Lung (tissue), 12 donors: ENCODE measurements around the gene KDM6B. TPM values are rescaled to one million over a fixed set of nuclear protein-coding genes. Genes with fewer than 3 reads are reported as not detected.
"Not testable (repeated sequence)": the region's sequence is repeated elsewhere in the genome, so short reads cannot be mapped to it uniquely, and the experiment has no call there.

Experiments used
- ATAC-seq: fragments of 200-7000 bp; cut with Tn5 transposase; one replicate; pipeline ENCODE4 v1.9.1; 2020; ENCODE audit warnings: moderate number of reproducible peaks; ENCODE audit not compliant: insufficient read depth, low FRiP score
- DNase-seq, 3 donors: peaks; one replicate each; pipeline ENCODE4 v3.0.0-alpha.2; 2013 to 2017
- H3K27ac ChIP-seq, 2 donors: one replicate each; pipeline ENCODE4 v1.5.1; 2013; ENCODE audit warnings: mild to moderate bottlenecking in 2 of 2, moderate library complexity in 2 of 2, control low read depth in 1 of 2, inconsistent platforms in 1 of 2, low read depth in 1 of 2, low read length in 1 of 2
- H3K27me3 ChIP-seq, 3 donors: one replicate each; pipeline ENCODE4 v1.5.1; 2013; ENCODE audit warnings: low read length in 2 of 3; ENCODE audit not compliant: control insufficient read depth in 3 of 3, insufficient read depth in 3 of 3
- H3K36me3 ChIP-seq, 4 donors: one replicate each; pipeline ENCODE4 v1.5.1; 2013; ENCODE audit warnings: low read length in 4 of 4, mild to moderate bottlenecking in 1 of 4, moderate library complexity in 1 of 4; ENCODE audit not compliant: control insufficient read depth in 4 of 4, insufficient read depth in 4 of 4
- H3K4me1 ChIP-seq, 5 donors: one replicate each; pipeline ENCODE4 v1.5.1; 2013; ENCODE audit warnings: low read length in 5 of 5, mild to moderate bottlenecking in 2 of 5, moderate library complexity in 1 of 5; ENCODE audit not compliant: control insufficient read depth in 5 of 5, insufficient read depth in 5 of 5
- H3K4me3 ChIP-seq: one replicate; pipeline ENCODE4 v1.5.1; 2013; ENCODE audit warnings: mild to moderate bottlenecking, control low read depth, moderate library complexity
- H3K9ac ChIP-seq, 2 donors: one replicate each; pipeline ENCODE4 v1.5.1; 2013; ENCODE audit warnings: low read length in 2 of 2, control low read depth in 1 of 2; ENCODE audit not compliant: insufficient read depth in 1 of 2
- H3K9me3 ChIP-seq, 4 donors: one replicate each; pipeline ENCODE4 v1.5.1; 2013; ENCODE audit warnings: low read length in 3 of 4, mild to moderate bottlenecking in 1 of 4, moderate library complexity in 1 of 4; ENCODE audit not compliant: control insufficient read depth in 4 of 4, insufficient read depth in 3 of 4
- WGBS, 2 donors: extraction: QIAGEN DNeasy Blood & Tissue Kit; methylation state at CpG; one replicate each; pipeline ENCODE4 v1.1.7; 2013; 5-methylcytosine and 5-hydroxymethylcytosine counted together
- polyA plus RNA-seq, 2 donors: library from polyadenylated mRNA; stranded (reverse); fragments of 200-250 nt; gene quantifications; one replicate each; pipeline ENCODE4 v1.2.1, GENCODE V29; 2013
- total RNA-seq, 2 donors: library from RNA; depleted of rRNA in 1 of 2; stranded (reverse); fragments of >200 nt in 1 of 2; gene quantifications; one replicate each; pipeline ENCODE4 v1.2.1, GENCODE V29; 2014 to 2021
- TF ChIP-seq, protein P1 (sequence below): IDR thresholded peaks from 2 replicates; pipeline ENCODE4 v1.5.1; 2012; ENCODE audit warnings: mild to moderate bottlenecking; ENCODE audit errors: control extremely low read depth, extremely low read depth
- donor health status: control.
- donor health status: control.
- donor health status: Bipolar disorder and iron deficiency.
- donor health status: healthy.
- donor health status: DM: yes; HTN: yes; CAD: no.

The KDM6B gene
- total and polyA plus RNA-seq, 4 donors: 21.0 to 52.9 (median 34.5) TPM

DNA sequence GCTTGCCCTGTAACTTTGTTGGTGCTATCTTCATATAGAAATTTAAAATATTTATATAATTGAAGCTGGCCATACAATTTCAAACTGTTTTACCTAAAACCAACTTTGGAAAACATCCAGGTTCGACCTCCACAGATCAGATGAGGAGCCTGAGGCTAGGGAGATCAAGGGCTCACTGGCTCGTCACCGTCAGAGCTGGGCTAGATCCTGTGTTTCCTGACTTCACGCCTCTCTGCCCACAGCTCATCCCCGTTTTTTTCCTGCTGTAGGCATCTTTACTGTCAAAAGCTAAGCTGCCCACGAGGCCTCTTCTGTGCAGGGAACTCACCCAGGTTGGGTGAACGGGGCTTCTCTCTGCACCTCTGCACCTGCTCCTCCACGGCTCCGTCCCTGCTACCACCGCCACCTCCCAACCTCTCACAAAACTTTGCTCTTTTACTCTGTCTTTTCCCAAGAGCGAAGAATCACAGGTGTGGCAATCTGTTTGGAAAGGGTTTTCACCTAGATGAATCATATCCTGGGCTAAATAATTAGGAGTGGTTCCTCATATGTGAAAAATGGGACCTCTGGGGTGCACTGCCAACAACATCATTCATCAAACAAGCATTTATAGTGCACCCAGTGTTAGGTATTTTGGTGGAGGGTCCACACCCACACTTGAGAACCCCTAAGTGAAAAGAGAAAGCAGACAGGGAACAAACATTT is 24.8 kb upstream of the KDM6B start:
- Histone ChIP-seq H3K27ac (no peak overlapping the region), H3K4me3 (no peak overlapping the region), H3K9ac (no peak overlapping the region), H3K36me3 (no peaks in the 10 kb centered on the region), H3K4me1 (peaks cover 0 to 2% (median 0%) of the 10 kb centered on the region in 5 donors), H3K27me3 (no peaks in the 10 kb centered on the region), H3K9me3 (no peaks in the 10 kb centered on the region)
- ATAC-seq: no peak
- DNase-seq: no peak
- WGBS, 2 donors: 70 to 81% methylated on average over 11 of the region's 11 CpGs
- TF ChIP-seq, protein P1, sequence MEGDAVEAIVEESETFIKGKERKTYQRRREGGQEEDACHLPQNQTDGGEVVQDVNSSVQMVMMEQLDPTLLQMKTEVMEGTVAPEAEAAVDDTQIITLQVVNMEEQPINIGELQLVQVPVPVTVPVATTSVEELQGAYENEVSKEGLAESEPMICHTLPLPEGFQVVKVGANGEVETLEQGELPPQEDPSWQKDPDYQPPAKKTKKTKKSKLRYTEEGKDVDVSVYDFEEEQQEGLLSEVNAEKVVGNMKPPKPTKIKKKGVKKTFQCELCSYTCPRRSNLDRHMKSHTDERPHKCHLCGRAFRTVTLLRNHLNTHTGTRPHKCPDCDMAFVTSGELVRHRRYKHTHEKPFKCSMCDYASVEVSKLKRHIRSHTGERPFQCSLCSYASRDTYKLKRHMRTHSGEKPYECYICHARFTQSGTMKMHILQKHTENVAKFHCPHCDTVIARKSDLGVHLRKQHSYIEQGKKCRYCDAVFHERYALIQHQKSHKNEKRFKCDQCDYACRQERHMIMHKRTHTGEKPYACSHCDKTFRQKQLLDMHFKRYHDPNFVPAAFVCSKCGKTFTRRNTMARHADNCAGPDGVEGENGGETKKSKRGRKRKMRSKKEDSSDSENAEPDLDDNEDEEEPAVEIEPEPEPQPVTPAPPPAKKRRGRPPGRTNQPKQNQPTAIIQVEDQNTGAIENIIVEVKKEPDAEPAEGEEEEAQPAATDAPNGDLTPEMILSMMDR: no peak

DNA sequence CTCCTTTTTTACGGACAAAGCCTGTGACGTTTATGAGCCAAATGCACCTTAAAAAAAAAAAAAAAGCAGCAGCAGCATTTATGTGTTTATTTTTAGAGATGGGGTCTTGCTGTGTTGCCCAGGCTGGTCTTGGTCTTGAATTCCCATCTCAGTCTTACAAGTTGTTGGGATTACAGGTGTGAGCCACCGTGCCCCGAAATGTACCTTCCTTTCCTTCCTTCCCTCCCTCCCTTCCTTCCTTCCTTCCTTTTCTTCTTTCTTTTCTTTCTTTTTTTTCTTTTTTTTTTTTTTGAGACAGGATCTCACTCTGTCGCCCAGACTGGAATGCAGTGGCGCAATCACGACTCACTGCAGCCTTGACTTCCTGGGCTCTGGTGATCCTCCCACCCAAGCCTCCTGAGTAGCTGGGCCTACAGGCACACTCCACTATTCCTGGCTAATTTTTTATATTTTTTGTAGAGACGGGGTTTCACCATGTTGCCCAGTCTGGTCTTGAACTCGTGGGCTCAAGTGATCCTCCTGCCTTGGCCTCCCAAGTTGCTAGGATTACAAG is 24.1 kb upstream of the KDM6B start:
- not testable (repeated sequence) for H3K36me3 ChIP-seq, H3K4me1 ChIP-seq, DNase-seq, ATAC-seq, H3K27me3 ChIP-seq, H3K4me3 ChIP-seq, H3K9me3 ChIP-seq, H3K9ac ChIP-seq, H3K27ac ChIP-seq
- 60 to 69% methylated on average over 9 of the region's 9 CpGs for WGBS, 2 donors

DNA sequence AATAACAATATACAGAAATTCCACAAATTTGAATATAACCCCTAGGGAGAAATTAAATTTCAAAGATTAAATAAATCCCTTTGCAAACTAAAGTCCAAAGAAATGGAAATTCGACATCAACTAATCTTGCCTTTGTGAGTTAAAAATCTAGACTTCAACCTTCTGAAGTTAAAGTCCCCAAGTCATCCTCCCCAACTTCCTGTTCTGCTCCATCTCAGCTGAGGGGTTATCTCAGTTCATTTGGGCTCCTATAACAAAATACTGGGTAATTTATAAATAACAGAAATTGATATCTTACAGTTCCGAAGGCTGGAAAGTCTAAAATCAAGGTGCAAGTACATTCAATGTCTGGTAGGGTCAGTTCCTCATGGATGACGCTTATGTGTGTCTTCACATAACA is 22.8 kb upstream of the KDM6B start:
- WGBS, 2 donors: 76 to 85% methylated on average over 3 of the region's 3 CpGs
- ATAC-seq (no peak), DNase-seq (no peak)
- H3K9me3 ChIP-seq: no peaks in the 10 kb centered on the region
- TF ChIP-seq, protein P1: no peak
- H3K4me3 ChIP-seq: no peak overlapping the region
- H3K27ac ChIP-seq: no peak overlapping the region
- no peaks in the 10 kb centered on the region for H3K27me3 ChIP-seq
- no peaks in the 10 kb centered on the region for H3K36me3 ChIP-seq
- peaks cover 0 to 2% (median 0%) of the 10 kb centered on the region in 5 donors for H3K4me1 ChIP-seq
- H3K9ac ChIP-seq: no peak overlapping the region

DNA sequence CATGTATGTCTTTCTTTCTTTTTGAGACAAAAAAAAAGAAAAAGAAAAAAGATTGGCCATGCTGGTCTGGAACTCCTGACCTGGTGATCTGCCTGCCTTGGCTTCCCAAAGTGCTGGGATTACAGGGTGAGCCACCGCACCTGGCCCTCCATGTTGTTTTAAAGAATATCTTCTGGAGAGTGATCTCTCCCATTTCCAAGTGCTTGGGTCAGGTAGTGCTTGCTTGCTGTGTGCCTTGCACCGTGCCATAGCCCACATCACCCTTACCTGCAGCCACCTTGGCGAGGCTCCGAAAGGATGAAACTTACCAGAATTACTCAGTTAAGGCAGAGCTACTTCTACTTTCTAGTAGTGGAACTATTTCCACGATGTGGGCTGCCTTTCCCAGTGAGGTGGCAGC is 19.0 kb upstream of the KDM6B start:
- no peaks in the 10 kb centered on the region for H3K27me3 ChIP-seq
- H3K9ac ChIP-seq: no peak overlapping the region
- no peak overlapping the region for H3K27ac ChIP-seq
- no peaks in the 10 kb centered on the region for H3K36me3 ChIP-seq
- 92 to 95% methylated on average over 5 of the region's 5 CpGs for WGBS, 2 donors
- H3K4me1 ChIP-seq: no peaks in the 10 kb centered on the region
- no peak overlapping the region for H3K4me3 ChIP-seq
- DNase-seq: no peak
- TF ChIP-seq, protein P1: no peak
- no peaks in the 10 kb centered on the region for H3K9me3 ChIP-seq
- no peak for ATAC-seq
